IgD-negative memory B cell (primary cell): ENCODE results near the gene SIMC1. TPM values are rescaled to one million over a fixed set of nuclear protein-coding genes. Genes with fewer than 3 reads are reported as not detected.
"Not testable (repeated sequence)": the region's sequence is repeated elsewhere in the genome, so short reads cannot be mapped to it uniquely, and the experiment has no call there.

Experiments
- H3K27ac Mint-ChIP-seq, 3 donors: one replicate each; pipeline ENCODE4 v1.8.0; 2020 to 2022; ENCODE audit warnings: mild to moderate bottlenecking in 3 of 3, mixed read lengths in 3 of 3, moderate library complexity in 1 of 3
- H3K27me3 Mint-ChIP-seq: one replicate; pipeline ENCODE4 v1.8.0; 2021; ENCODE audit warnings: mixed read lengths
- H3K36me3 Mint-ChIP-seq: one replicate; pipeline ENCODE4 v1.8.0; 2020; ENCODE audit warnings: mild to moderate bottlenecking, mixed read lengths
- H3K4me1 Mint-ChIP-seq, 3 donors: one replicate each; pipeline ENCODE4 v1.8.0; 2020 to 2022; ENCODE audit warnings: mixed read lengths in 3 of 3, mild to moderate bottlenecking in 1 of 3
- H3K4me3 Mint-ChIP-seq, 4 donors: one replicate each; pipeline ENCODE4 v1.8.0; 2020 to 2022; ENCODE audit warnings: mild to moderate bottlenecking in 4 of 4, mixed read lengths in 4 of 4, moderate library complexity in 3 of 4
- H3K9me3 Mint-ChIP-seq, 3 donors: one replicate each; pipeline ENCODE4 v1.8.0; 2020 to 2021; ENCODE audit warnings: mixed read lengths in 3 of 3, mild to moderate bottlenecking in 1 of 3
- polyA plus RNA-seq: library from polyadenylated mRNA; unstranded; fragments of 300-500 nt; fragmentation: Illumina TruSeq; gene quantifications from one replicate; pipeline ENCODE4 v1.2.3, GENCODE V29; 2021

The SIMC1 gene
- polyA plus RNA-seq, 1 donor from 2014 or later: 13.7 TPM

- not testable (repeated sequence) for H3K9me3 Mint-ChIP-seq, H3K27ac Mint-ChIP-seq, H3K27me3 Mint-ChIP-seq, H3K4me1 Mint-ChIP-seq, H3K36me3 Mint-ChIP-seq
- peak overlapping the region in 1 of 4 donors; percentile 38 for H3K4me3 Mint-ChIP-seq
Observed at GRCh38 chr5:176198991-176199733, 39.1 kb upstream of the SIMC1 start.

GRCh38 chr5:176199803-176200399 lies 38.3 kb upstream of the SIMC1 start:
- not testable (repeated sequence) for H3K4me3 Mint-ChIP-seq, H3K27me3 Mint-ChIP-seq, H3K27ac Mint-ChIP-seq, H3K9me3 Mint-ChIP-seq, H3K36me3 Mint-ChIP-seq, H3K4me1 Mint-ChIP-seq

- H3K36me3 Mint-ChIP-seq: no peaks in the 10 kb centered on the region
- H3K27ac Mint-ChIP-seq: no peak overlapping the region
Observed at GRCh38 chr5:176201811-176202210, 36.4 kb upstream of the SIMC1 start.

GRCh38 chr5:176203086-176203485 lies 35.1 kb upstream of the SIMC1 start:
- Mint-ChIP-seq H3K27ac (no peak overlapping the region), H3K4me1 (no peaks in the 10 kb centered on the region), H3K4me3 (no peak overlapping the region), H3K27me3 (peaks cover 4% of the 10 kb centered on the region), H3K9me3 (no peaks in the 10 kb centered on the region), H3K36me3 (no peaks in the 10 kb centered on the region)

More at GRCh38 chr5:176201811-176202210, 36.4 kb upstream of the SIMC1 start:
- no peak overlapping the region for H3K4me3 Mint-ChIP-seq
- H3K9me3 Mint-ChIP-seq: peaks cover 0 to 2% (median 0%) of the 10 kb centered on the region in 3 donors
- H3K27me3 Mint-ChIP-seq: peaks cover 9% of the 10 kb centered on the region
- H3K4me1 Mint-ChIP-seq: no peaks in the 10 kb centered on the region

- not testable (repeated sequence) for H3K9me3 Mint-ChIP-seq, H3K4me1 Mint-ChIP-seq, H3K4me3 Mint-ChIP-seq, H3K27me3 Mint-ChIP-seq, H3K27ac Mint-ChIP-seq, H3K36me3 Mint-ChIP-seq
Observed at GRCh38 chr5:176203535-176203934, 34.7 kb upstream of the SIMC1 start.

GRCh38 chr5:176214466-176215021 lies 23.7 kb upstream of the SIMC1 start:
- not testable (repeated sequence) for H3K27me3 Mint-ChIP-seq, H3K36me3 Mint-ChIP-seq

GRCh38 chr5:176216393-176216916 lies 21.8 kb upstream of the SIMC1 start:
- not testable (repeated sequence) for H3K27me3 Mint-ChIP-seq, H3K9me3 Mint-ChIP-seq, H3K4me1 Mint-ChIP-seq, H3K27ac Mint-ChIP-seq, H3K4me3 Mint-ChIP-seq, H3K36me3 Mint-ChIP-seq

More at GRCh38 chr5:176214466-176215021, 23.7 kb upstream of the SIMC1 start:
- not testable (repeated sequence) for H3K27ac Mint-ChIP-seq, H3K4me1 Mint-ChIP-seq, H3K4me3 Mint-ChIP-seq, H3K9me3 Mint-ChIP-seq

- not testable (repeated sequence) for H3K27ac Mint-ChIP-seq, H3K4me1 Mint-ChIP-seq, H3K36me3 Mint-ChIP-seq, H3K27me3 Mint-ChIP-seq, H3K9me3 Mint-ChIP-seq, H3K4me3 Mint-ChIP-seq
Observed at GRCh38 chr5:176217188-176217729, 21.0 kb upstream of the SIMC1 start.

GRCh38 chr5:176217764-176218163 lies 20.5 kb upstream of the SIMC1 start:
- H3K9me3 Mint-ChIP-seq, H3K4me1 Mint-ChIP-seq, H3K27ac Mint-ChIP-seq, H3K36me3 Mint-ChIP-seq, H3K4me3 Mint-ChIP-seq, H3K27me3 Mint-ChIP-seq: not testable (repeated sequence)

GRCh38 chr5:176222006-176222405 lies 16.2 kb upstream of the SIMC1 start:
- not testable (repeated sequence) for H3K9me3 Mint-ChIP-seq, H3K27me3 Mint-ChIP-seq, H3K36me3 Mint-ChIP-seq, H3K27ac Mint-ChIP-seq, H3K4me3 Mint-ChIP-seq, H3K4me1 Mint-ChIP-seq

- not testable (repeated sequence) for H3K27ac Mint-ChIP-seq, H3K27me3 Mint-ChIP-seq, H3K9me3 Mint-ChIP-seq, H3K4me3 Mint-ChIP-seq, H3K4me1 Mint-ChIP-seq, H3K36me3 Mint-ChIP-seq
Observed at GRCh38 chr5:176228358-176228757, 9.9 kb upstream of the SIMC1 start.

- H3K27me3 Mint-ChIP-seq: not testable (repeated sequence)
Observed at GRCh38 chr5:176233253-176233652, 5.0 kb upstream of the SIMC1 start.

GRCh38 chr5:176235155-176235554 lies 3.1 kb upstream of the SIMC1 start:
- not testable (repeated sequence) for H3K36me3 Mint-ChIP-seq, H3K27me3 Mint-ChIP-seq, H3K9me3 Mint-ChIP-seq
- Mint-ChIP-seq H3K4me3 (peak overlapping the region in 1 of 4 donors; percentile 65), H3K27ac (peak overlapping the region; percentile 12 to 70 (median 33)), H3K4me1 (peaks cover 6 to 12% (median 6%) of the 10 kb centered on the region in 3 donors)

More at GRCh38 chr5:176233253-176233652, 5.0 kb upstream of the SIMC1 start:
- H3K4me1 Mint-ChIP-seq: peaks cover 6 to 12% (median 6%) of the 10 kb centered on the region in 3 donors
- not testable (repeated sequence) for H3K4me3 Mint-ChIP-seq, H3K9me3 Mint-ChIP-seq, H3K27ac Mint-ChIP-seq, H3K36me3 Mint-ChIP-seq

GRCh38 chr5:176238645-176239283 lies 540 bp downstream of the SIMC1 start:
- H3K4me3 Mint-ChIP-seq, H3K36me3 Mint-ChIP-seq, H3K27me3 Mint-ChIP-seq, H3K27ac Mint-ChIP-seq, H3K9me3 Mint-ChIP-seq: not testable (repeated sequence)
- peaks cover 4 to 12% (median 6%) of the 10 kb centered on the region in 3 donors for H3K4me1 Mint-ChIP-seq

GRCh38 chr5:176239304-176239703 lies 1.1 kb downstream of the SIMC1 start:
- not testable (repeated sequence) for H3K27ac Mint-ChIP-seq, H3K4me3 Mint-ChIP-seq, H3K27me3 Mint-ChIP-seq, H3K36me3 Mint-ChIP-seq, H3K9me3 Mint-ChIP-seq
- peaks cover 5 to 12% (median 6%) of the 10 kb centered on the region in 3 donors for H3K4me1 Mint-ChIP-seq
